HepG2 (cell line): Measurements from ENCODE around the gene TIMM13. TPM values are rescaled to one million over a fixed set of nuclear protein-coding genes. Genes with fewer than 3 reads are reported as not detected.
A peak's percentile ranks its signal among the peaks of the same experiment; 100 is the strongest.

Experiments
- CREB1 ChIP-seq, 2 experiments: fragments of 450-650 bp in 1 of 2; IDR thresholded peaks; 2 replicates each; pipeline ENCODE4 v1.6.1; 2016 to 2017; ENCODE audit warnings: control low read depth in 1 of 2, mild to moderate bottlenecking in 1 of 2, missing compliant biosample characterization in 1 of 2, missing genetic modification characterization in 1 of 2
- GTF2F1 ChIP-seq: fragments of 150-350 bp; IDR thresholded peaks from 2 replicates; pipeline ENCODE4 v1.6.1; 2014; ENCODE audit warnings: low read length
- RBM39 ChIP-seq: fragments of 200-400 bp; formaldehyde crosslinking; IDR thresholded peaks from one replicate; pipeline ENCODE4 v1.6.1; 2018; ENCODE audit warnings: antibody characterized with exemption, mild to moderate bottlenecking, low read depth, low read length; ENCODE audit not compliant: poor library complexity, severe bottlenecking
- SRSF4 ChIP-seq: fragments of 200-400 bp; formaldehyde crosslinking; IDR thresholded peaks from one replicate; pipeline ENCODE4 v1.6.1; 2018; ENCODE audit warnings: mild to moderate bottlenecking, low read depth, low read length, moderate library complexity; ENCODE audit not compliant: poor library complexity, severe bottlenecking
- SSRP1 ChIP-seq: IDR thresholded peaks from 2 replicates; pipeline ENCODE4 v1.6.1; 2016; ENCODE audit warnings: control low read depth
- STAT5B ChIP-seq: sonication (generic); formaldehyde crosslinking; IDR thresholded peaks from 2 replicates; pipeline ENCODE4 v1.4.0; 2020; ENCODE audit warnings: missing genetic modification reagents
- TGIF2 ChIP-seq: IDR thresholded peaks from 2 replicates; pipeline ENCODE4 v1.6.1; 2016; ENCODE audit warnings: control low read depth, missing compliant biosample characterization
- ZNF10 ChIP-seq: sonication (generic); formaldehyde crosslinking; IDR thresholded peaks from 2 replicates; pipeline ENCODE4 v1.4.0; 2020; ENCODE audit warnings: mild to moderate bottlenecking, low read depth, missing genetic modification reagents, borderline replicate concordance
- ZNF224 ChIP-seq: sonication (generic); formaldehyde crosslinking; IDR thresholded peaks from 2 replicates; pipeline ENCODE4 v1.5.0; 2020; ENCODE audit warnings: mild to moderate bottlenecking, missing genetic modification reagents
- ZNF430 ChIP-seq: sonication (generic); formaldehyde crosslinking; IDR thresholded peaks from 2 replicates; pipeline ENCODE4 v1.9.0; 2021; ENCODE audit warnings: mild to moderate bottlenecking, missing genetic modification reagents
- ZNF790 ChIP-seq: sonication (generic); formaldehyde crosslinking; IDR thresholded peaks from 2 replicates; pipeline ENCODE4 v1.8.0; 2022; ENCODE audit warnings: missing genetic modification reagents, mild to moderate bottlenecking, borderline replicate concordance
- polyA plus RNA-seq, 8 experiments: library from polyadenylated mRNA; depleted of rRNA in 3 of 8; stranded (reverse) in 7 of 8; unstranded in 1 of 8; fragments of >200 nt; fragmentation: Illumina TruSeq in 4 of 8; extraction: Trizol in 4 of 8; gene quantifications; 2 replicates each; pipeline versions ENCODE4 v1.2.1 to v1.2.3, GENCODE V29; 2011 to 2016; ENCODE audit warnings: low read depth in 4 of 8, missing spikeins in 1 of 8, mixed read lengths in 1 of 8; ENCODE audit not compliant: insufficient read depth in 1 of 8
- total RNA-seq, 5 experiments: library from RNA; depleted of rRNA; stranded (reverse); fragments of >200 nt; fragmentation: Illumina TruSeq; extraction: Trizol; gene quantifications; 2 replicates each; pipeline ENCODE4 v1.2.3, GENCODE V29; 2016; ENCODE audit warnings: low read depth in 1 of 5
- TF ChIP-seq, protein P1 (sequence below): sonication (generic); formaldehyde crosslinking; IDR thresholded peaks from 2 replicates; pipeline ENCODE4 v1.9.0; 2022; ENCODE audit warnings: missing genetic modification reagents, mild to moderate bottlenecking, borderline replicate concordance
- TF ChIP-seq, protein P2 (sequence below): sonication (generic); formaldehyde crosslinking; IDR thresholded peaks from 2 replicates; pipeline ENCODE4 v1.4.0; 2020; ENCODE audit warnings: missing genetic modification reagents, borderline replicate concordance
- TF ChIP-seq, protein P3 (sequence below): sonication (generic); formaldehyde crosslinking; IDR thresholded peaks from 2 replicates; pipeline ENCODE4 v1.5.0; 2020; ENCODE audit warnings: mild to moderate bottlenecking, low read depth, missing genetic modification reagents, borderline replicate concordance
- TF ChIP-seq, protein P4 (sequence below): sonication (generic); formaldehyde crosslinking; IDR thresholded peaks from 2 replicates; pipeline ENCODE4 v1.4.0; 2020; ENCODE audit warnings: missing genetic modification reagents
- TF ChIP-seq, protein P5 (sequence below): sonication (generic); formaldehyde crosslinking; IDR thresholded peaks from 2 replicates; pipeline ENCODE4 v1.8.0; 2022; ENCODE audit warnings: mild to moderate bottlenecking, missing genetic modification reagents, borderline replicate concordance
- TF ChIP-seq, protein P6 (sequence below): sonication (generic); formaldehyde crosslinking; conservative IDR thresholded peaks from 2 replicates; pipeline ENCODE4 v1.5.0; 2020; ENCODE audit warnings: missing genetic modification reagents

The TIMM13 gene
- total and polyA plus RNA-seq, 2 of the 13 experiments (the other 11 are each of a cell fraction or from before 2014, with no cell fraction given), result 48.4 to 108 TPM

DNA sequence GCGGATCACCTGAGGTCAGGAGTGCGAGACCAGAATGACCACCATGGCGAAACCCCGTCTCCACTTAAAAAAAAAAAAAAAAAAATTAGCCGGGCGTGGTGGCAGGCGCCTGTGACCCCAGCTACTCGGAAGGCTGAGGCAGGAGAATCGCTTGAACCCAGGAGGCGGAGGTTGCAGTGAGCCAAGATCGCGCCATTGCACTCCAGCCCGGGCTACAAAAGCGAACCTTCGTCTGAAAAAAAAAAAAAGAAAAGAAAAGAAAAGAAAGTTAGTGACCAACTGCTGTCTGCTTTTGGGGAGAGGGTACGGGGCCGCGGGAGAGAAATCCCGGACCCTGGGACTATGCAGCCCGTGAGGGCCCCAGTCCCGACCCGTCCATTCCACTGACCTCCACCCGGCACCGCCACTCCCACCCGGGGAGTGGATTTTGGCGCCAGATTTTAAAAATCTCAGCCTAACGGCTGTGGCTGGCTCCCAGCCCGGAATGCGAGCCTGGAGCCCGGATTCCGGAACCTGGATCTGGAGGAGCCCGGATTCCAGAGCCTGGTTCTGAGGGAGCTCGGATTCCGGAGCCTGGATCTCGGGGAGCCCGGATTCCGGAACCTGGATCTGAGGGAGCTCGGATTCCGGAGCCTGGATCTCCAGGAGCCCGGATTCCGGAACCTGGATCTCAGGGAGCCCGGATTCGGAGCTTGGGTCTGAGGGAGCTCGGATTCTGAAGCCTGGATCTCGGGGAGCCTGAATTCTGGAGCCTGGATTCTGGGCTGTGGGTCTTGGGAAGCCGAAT, 35.4 kb upstream of the TIMM13 start (continued):
- TF ChIP-seq, protein P1, sequence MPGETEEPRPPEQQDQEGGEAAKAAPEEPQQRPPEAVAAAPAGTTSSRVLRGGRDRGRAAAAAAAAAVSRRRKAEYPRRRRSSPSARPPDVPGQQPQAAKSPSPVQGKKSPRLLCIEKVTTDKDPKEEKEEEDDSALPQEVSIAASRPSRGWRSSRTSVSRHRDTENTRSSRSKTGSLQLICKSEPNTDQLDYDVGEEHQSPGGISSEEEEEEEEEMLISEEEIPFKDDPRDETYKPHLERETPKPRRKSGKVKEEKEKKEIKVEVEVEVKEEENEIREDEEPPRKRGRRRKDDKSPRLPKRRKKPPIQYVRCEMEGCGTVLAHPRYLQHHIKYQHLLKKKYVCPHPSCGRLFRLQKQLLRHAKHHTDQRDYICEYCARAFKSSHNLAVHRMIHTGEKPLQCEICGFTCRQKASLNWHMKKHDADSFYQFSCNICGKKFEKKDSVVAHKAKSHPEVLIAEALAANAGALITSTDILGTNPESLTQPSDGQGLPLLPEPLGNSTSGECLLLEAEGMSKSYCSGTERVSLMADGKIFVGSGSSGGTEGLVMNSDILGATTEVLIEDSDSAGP (CRISPR knock-in tag), result peak; percentile 88
- no peak; the same call in 1 of the 2 replicates for TF ChIP-seq TGIF2 (CRISPR knock-in tag)
- TF ChIP-seq SRSF4, result no peak
- TF ChIP-seq ZNF430 (CRISPR knock-in tag), result peak; percentile 66; the same call in 1 of the 2 replicates
- peak; percentile 97 for TF ChIP-seq RBM39
- TF ChIP-seq, protein P2, sequence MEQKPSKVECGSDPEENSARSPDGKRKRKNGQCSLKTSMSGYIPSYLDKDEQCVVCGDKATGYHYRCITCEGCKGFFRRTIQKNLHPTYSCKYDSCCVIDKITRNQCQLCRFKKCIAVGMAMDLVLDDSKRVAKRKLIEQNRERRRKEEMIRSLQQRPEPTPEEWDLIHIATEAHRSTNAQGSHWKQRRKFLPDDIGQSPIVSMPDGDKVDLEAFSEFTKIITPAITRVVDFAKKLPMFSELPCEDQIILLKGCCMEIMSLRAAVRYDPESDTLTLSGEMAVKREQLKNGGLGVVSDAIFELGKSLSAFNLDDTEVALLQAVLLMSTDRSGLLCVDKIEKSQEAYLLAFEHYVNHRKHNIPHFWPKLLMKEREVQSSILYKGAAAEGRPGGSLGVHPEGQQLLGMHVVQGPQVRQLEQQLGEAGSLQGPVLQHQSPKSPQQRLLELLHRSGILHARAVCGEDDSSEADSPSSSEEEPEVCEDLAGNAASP, result peak; percentile 67
- TF ChIP-seq CREB1 (IDR thresholded peaks at IDR 0.05), result 0 out of 2 replicates have a peak, but pooled peaks have one; percentile 39
- TF ChIP-seq CREB1 (CRISPR knock-in tag; IDR thresholded peaks at IDR 0.05), result peak; percentile 59
- TF ChIP-seq SSRP1 (CRISPR knock-in tag), result no peak
- no peak for TF ChIP-seq STAT5B (CRISPR knock-in tag)
- TF ChIP-seq, protein P3, sequence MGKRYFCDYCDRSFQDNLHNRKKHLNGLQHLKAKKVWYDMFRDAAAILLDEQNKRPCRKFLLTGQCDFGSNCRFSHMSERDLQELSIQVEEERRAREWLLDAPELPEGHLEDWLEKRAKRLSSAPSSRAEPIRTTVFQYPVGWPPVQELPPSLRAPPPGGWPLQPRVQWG, result no peak
- peak; percentile 75; the same call in 1 of the 2 replicates for TF ChIP-seq GTF2F1
- TF ChIP-seq, protein P4, sequence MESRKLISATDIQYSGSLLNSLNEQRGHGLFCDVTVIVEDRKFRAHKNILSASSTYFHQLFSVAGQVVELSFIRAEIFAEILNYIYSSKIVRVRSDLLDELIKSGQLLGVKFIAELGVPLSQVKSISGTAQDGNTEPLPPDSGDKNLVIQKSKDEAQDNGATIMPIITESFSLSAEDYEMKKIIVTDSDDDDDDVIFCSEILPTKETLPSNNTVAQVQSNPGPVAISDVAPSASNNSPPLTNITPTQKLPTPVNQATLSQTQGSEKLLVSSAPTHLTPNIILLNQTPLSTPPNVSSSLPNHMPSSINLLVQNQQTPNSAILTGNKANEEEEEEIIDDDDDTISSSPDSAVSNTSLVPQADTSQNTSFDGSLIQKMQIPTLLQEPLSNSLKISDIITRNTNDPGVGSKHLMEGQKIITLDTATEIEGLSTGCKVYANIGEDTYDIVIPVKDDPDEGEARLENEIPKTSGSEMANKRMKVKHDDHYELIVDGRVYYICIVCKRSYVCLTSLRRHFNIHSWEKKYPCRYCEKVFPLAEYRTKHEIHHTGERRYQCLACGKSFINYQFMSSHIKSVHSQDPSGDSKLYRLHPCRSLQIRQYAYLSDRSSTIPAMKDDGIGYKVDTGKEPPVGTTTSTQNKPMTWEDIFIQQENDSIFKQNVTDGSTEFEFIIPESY (CRISPR knock-in tag), result peak; percentile 79
- peak; percentile 78; the same call in 1 of the 2 replicates for TF ChIP-seq ZNF790 (CRISPR knock-in tag)
- no peak for TF ChIP-seq ZNF10
- TF ChIP-seq, protein P5, sequence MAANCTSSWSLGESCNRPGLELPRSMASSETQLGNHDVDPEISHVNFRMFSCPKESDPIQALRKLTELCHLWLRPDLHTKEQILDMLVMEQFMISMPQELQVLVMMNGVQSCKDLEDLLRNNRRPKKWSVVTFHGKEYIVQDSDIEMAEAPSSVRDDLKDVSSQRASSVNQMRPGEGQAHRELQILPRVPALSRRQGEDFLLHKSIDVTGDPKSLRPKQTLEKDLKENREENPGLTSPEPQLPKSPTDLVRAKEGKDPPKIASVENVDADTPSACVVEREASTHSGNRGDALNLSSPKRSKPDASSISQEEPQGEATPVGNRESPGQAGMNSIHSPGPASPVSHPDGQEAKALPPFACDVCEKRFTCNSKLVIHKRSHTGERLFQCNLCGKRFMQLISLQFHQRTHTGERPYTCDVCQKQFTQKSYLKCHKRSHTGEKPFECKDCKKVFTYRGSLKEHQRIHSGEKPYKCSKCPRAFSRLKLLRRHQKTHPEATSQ (CRISPR knock-in tag), result peak; percentile 60; the same call in 1 of the 2 replicates
- no peak for TF ChIP-seq ZNF224 (CRISPR knock-in tag)
- TF ChIP-seq, protein P6, sequence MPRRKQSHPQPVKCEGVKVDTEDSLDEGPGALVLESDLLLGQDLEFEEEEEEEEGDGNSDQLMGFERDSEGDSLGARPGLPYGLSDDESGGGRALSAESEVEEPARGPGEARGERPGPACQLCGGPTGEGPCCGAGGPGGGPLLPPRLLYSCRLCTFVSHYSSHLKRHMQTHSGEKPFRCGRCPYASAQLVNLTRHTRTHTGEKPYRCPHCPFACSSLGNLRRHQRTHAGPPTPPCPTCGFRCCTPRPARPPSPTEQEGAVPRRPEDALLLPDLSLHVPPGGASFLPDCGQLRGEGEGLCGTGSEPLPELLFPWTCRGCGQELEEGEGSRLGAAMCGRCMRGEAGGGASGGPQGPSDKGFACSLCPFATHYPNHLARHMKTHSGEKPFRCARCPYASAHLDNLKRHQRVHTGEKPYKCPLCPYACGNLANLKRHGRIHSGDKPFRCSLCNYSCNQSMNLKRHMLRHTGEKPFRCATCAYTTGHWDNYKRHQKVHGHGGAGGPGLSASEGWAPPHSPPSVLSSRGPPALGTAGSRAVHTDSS (CRISPR knock-in tag), result no peak
